Measurements from ENCODE around the gene LOXHD1.

Gene LOXHD1

GRCh38 chr18:46676182-46676835 is 19.3 kb upstream of the LOXHD1 start:
- no peak for FAIRE-seq
- DNase-seq (ENCODE audit: insufficient read length, low spot score) = no peak

- no peak for FAIRE-seq
- no peak for DNase-seq (ENCODE audit: insufficient read length, low spot score)
Measured at GRCh38 chr18:46675112-46675511, 18.1 kb upstream of the LOXHD1 start.

- DNase-seq (ENCODE audit: insufficient read length, low spot score) = no peak
- no peak for FAIRE-seq
Measured at GRCh38 chr18:46672062-46672970, 15.3 kb upstream of the LOXHD1 start.

- no peak for FAIRE-seq
- DNase-seq (ENCODE audit: insufficient read length, low spot score) = no peak
Measured at GRCh38 chr18:46668694-46669093, 11.7 kb upstream of the LOXHD1 start.

GRCh38 chr18:46668135-46668534 is 11.1 kb upstream of the LOXHD1 start:
- FAIRE-seq = no peak
- no peak for DNase-seq (ENCODE audit: insufficient read length, low spot score)

- no peak for FAIRE-seq
- DNase-seq (ENCODE audit: insufficient read length, low spot score) = no peak
Measured at GRCh38 chr18:46663539-46663938, 6.5 kb upstream of the LOXHD1 start.

- FAIRE-seq (no peak), DNase-seq (ENCODE audit: insufficient read length, low spot score) (no peak)
Measured at GRCh38 chr18:46660957-46661749, 4.1 kb upstream of the LOXHD1 start.

GRCh38 chr18:46659484-46659883 is 2.5 kb upstream of the LOXHD1 start:
- FAIRE-seq = no peak
- DNase-seq (ENCODE audit: insufficient read length, low spot score) = no peak

- DNase-seq (ENCODE audit: insufficient read length, low spot score) (no peak), FAIRE-seq (no peak)
Measured at GRCh38 chr18:46656326-46657114, 500 bp downstream of the LOXHD1 start.

- FAIRE-seq (no peak), DNase-seq (ENCODE audit: insufficient read length, low spot score) (no peak)
Measured at GRCh38 chr18:46652372-46652771, 4.6 kb downstream of the LOXHD1 start.

GRCh38 chr18:46650681-46651080 is 6.3 kb downstream of the LOXHD1 start:
- DNase-seq (ENCODE audit: insufficient read length, low spot score) = no peak
- no peak for FAIRE-seq

- DNase-seq (ENCODE audit: insufficient read length, low spot score) (no peak), FAIRE-seq (no peak)
Measured at GRCh38 chr18:46649071-46649862, 7.8 kb downstream of the LOXHD1 start.

GRCh38 chr18:46646468-46646867 is 10.6 kb downstream of the LOXHD1 start:
- no peak for FAIRE-seq
- no peak for DNase-seq (ENCODE audit: insufficient read length, low spot score)

- no peak for DNase-seq (ENCODE audit: insufficient read length, low spot score)
- FAIRE-seq = no peak
Measured at GRCh38 chr18:46642561-46642960, 14.5 kb downstream of the LOXHD1 start.

- FAIRE-seq = no peak
- no peak for DNase-seq (ENCODE audit: insufficient read length, low spot score)
Measured at GRCh38 chr18:46641917-46642316, 15.1 kb downstream of the LOXHD1 start.

- FAIRE-seq (no peak), DNase-seq (ENCODE audit: insufficient read length, low spot score) (no peak)
Measured at GRCh38 chr18:46639386-46639785, 17.6 kb downstream of the LOXHD1 start.

- no peak for DNase-seq (ENCODE audit: insufficient read length, low spot score)
- FAIRE-seq = no peak
Measured at GRCh38 chr18:46636040-46636630, 20.9 kb downstream of the LOXHD1 start.

- peak; percentile 27 for DNase-seq (ENCODE audit: insufficient read length, low spot score)
- FAIRE-seq = no peak
Measured at GRCh38 chr18:46632401-46633071, 24.5 kb downstream of the LOXHD1 start.

GRCh38 chr18:46630991-46631390 is 26.0 kb downstream of the LOXHD1 start:
- FAIRE-seq (no peak), DNase-seq (ENCODE audit: insufficient read length, low spot score) (no peak)

All from HTR-8/SVneo (cell line).